HEK293 (cell line): Measurements from ENCODE around the gene KLHDC3.
A peak's percentile ranks its signal among the peaks of the same experiment; 100 is the strongest.

Source experiments
- GLI2 ChIP-seq: fragments of 450-650 bp; formaldehyde crosslinking; IDR thresholded peaks from 2 replicates; pipeline ENCODE4; 2017; ENCODE audit warnings: missing biosample characterization, missing genetic modification characterization, low read depth, borderline replicate concordance
- GLI4 ChIP-seq: fragments of 450-650 bp; formaldehyde crosslinking; IDR thresholded peaks from 2 replicates; pipeline ENCODE4 v1.5.1; 2016; ENCODE audit warnings: missing biosample characterization, missing genetic modification characterization
- IKZF3 ChIP-seq: fragments of 450-650 bp; IDR thresholded peaks from 2 replicates; pipeline ENCODE4 v1.5.0; 2018; ENCODE audit warnings: missing biosample characterization, mild to moderate bottlenecking, missing genetic modification characterization, moderate library complexity
- KLF16 ChIP-seq: fragments of 450-650 bp; formaldehyde crosslinking; IDR thresholded peaks from 2 replicates; pipeline ENCODE4 v1.5.1; 2017; ENCODE audit warnings: missing biosample characterization, missing genetic modification characterization
- KLF17 ChIP-seq: fragments of 450-650 bp; formaldehyde crosslinking; IDR thresholded peaks from 2 replicates; pipeline ENCODE4 v1.5.1; 2016; ENCODE audit warnings: missing biosample characterization, missing genetic modification characterization
- MZF1 ChIP-seq: fragments of 450-650 bp; formaldehyde crosslinking; IDR thresholded peaks from 2 replicates; pipeline ENCODE4 v1.5.1; 2017; ENCODE audit warnings: missing biosample characterization, missing genetic modification characterization, borderline replicate concordance
- PATZ1 ChIP-seq: fragments of 450-650 bp; formaldehyde crosslinking; IDR thresholded peaks from 2 replicates; pipeline ENCODE4 v1.5.1; 2016; ENCODE audit warnings: missing biosample characterization, missing genetic modification characterization
- PRDM6 ChIP-seq: fragments of 450-650 bp; formaldehyde crosslinking; IDR thresholded peaks from 2 replicates; pipeline ENCODE4 v1.5.1; 2017; ENCODE audit warnings: missing biosample characterization, missing genetic modification characterization
- YY1 ChIP-seq: fragments of 450-650 bp; formaldehyde crosslinking; IDR thresholded peaks from 2 replicates; pipeline ENCODE4 v1.5.1; 2018; ENCODE audit warnings: missing biosample characterization, missing genetic modification characterization
- ZBTB26 ChIP-seq: fragments of 450-650 bp; formaldehyde crosslinking; optimal IDR thresholded peaks from 2 replicates; pipeline ENCODE3; 2016; ENCODE audit warnings: missing biosample characterization, mild to moderate bottlenecking, missing genetic modification characterization
- ZBTB49 ChIP-seq: fragments of 450-650 bp; formaldehyde crosslinking; IDR thresholded peaks from 2 replicates; pipeline ENCODE4 v1.5.1; 2016; ENCODE audit warnings: missing biosample characterization, missing genetic modification characterization, low read depth
- ZBTB7A ChIP-seq: fragments of 450-650 bp; formaldehyde crosslinking; IDR thresholded peaks from 2 replicates; pipeline ENCODE4 v1.5.1; 2016; ENCODE audit warnings: low read depth, missing biosample characterization, missing genetic modification characterization
- ZBTB8A ChIP-seq: fragments of 450-650 bp; formaldehyde crosslinking; IDR thresholded peaks from 2 replicates; pipeline ENCODE4 v1.5.1; 2016; ENCODE audit warnings: missing biosample characterization, missing genetic modification characterization
- ZNF112 ChIP-seq: fragments of 450-650 bp; formaldehyde crosslinking; IDR thresholded peaks from 2 replicates; pipeline ENCODE4 v1.5.0; 2017; ENCODE audit warnings: missing biosample characterization, missing genetic modification characterization
- ZNF133 ChIP-seq: fragments of 450-650 bp; formaldehyde crosslinking; IDR thresholded peaks from 2 replicates; pipeline ENCODE4 v1.5.1; 2016; ENCODE audit warnings: missing biosample characterization, missing genetic modification characterization
- ZNF221 ChIP-seq: fragments of 450-650 bp; formaldehyde crosslinking; IDR thresholded peaks from 2 replicates; pipeline ENCODE4 v1.5.1; 2017; ENCODE audit warnings: missing biosample characterization, missing genetic modification characterization, borderline replicate concordance
- ZNF362 ChIP-seq: fragments of 450-650 bp; formaldehyde crosslinking; IDR thresholded peaks from 2 replicates; pipeline ENCODE4 v1.5.1; 2016; ENCODE audit warnings: missing biosample characterization, missing genetic modification characterization
- ZNF394 ChIP-seq: fragments of 450-650 bp; formaldehyde crosslinking; IDR thresholded peaks from 2 replicates; pipeline ENCODE4 v1.5.1; 2016; ENCODE audit warnings: missing biosample characterization, missing genetic modification characterization, mild to moderate bottlenecking, moderate library complexity, borderline replicate concordance
- ZNF416 ChIP-seq: fragments of 450-650 bp; formaldehyde crosslinking; IDR thresholded peaks from 2 replicates; pipeline ENCODE4 v1.5.1; 2016; ENCODE audit warnings: missing biosample characterization, missing genetic modification characterization
- ZNF488 ChIP-seq: fragments of 450-650 bp; formaldehyde crosslinking; IDR thresholded peaks from 2 replicates; pipeline ENCODE4 v1.5.1; 2016; ENCODE audit warnings: missing biosample characterization, missing genetic modification characterization
- ZNF510 ChIP-seq: fragments of 450-650 bp; formaldehyde crosslinking; IDR thresholded peaks from 2 replicates; pipeline ENCODE4 v1.5.1; 2018; ENCODE audit warnings: mild to moderate bottlenecking, missing genetic modification characterization, missing biosample characterization; ENCODE audit not compliant: insufficient replicate concordance
- ZNF548 ChIP-seq: fragments of 450-650 bp; formaldehyde crosslinking; IDR thresholded peaks from 2 replicates; pipeline ENCODE4 v1.5.1; 2016; ENCODE audit warnings: missing biosample characterization, missing genetic modification characterization
- ZNF580 ChIP-seq: fragments of 450-650 bp; formaldehyde crosslinking; IDR thresholded peaks from 2 replicates; pipeline ENCODE4 v1.5.1; 2016; ENCODE audit warnings: missing biosample characterization, missing genetic modification characterization
- ZNF623 ChIP-seq: fragments of 450-650 bp; formaldehyde crosslinking; IDR thresholded peaks from 2 replicates; pipeline ENCODE4 v1.5.1; 2016; ENCODE audit warnings: missing biosample characterization, missing genetic modification characterization
- ZNF624 ChIP-seq: fragments of 450-650 bp; formaldehyde crosslinking; IDR thresholded peaks from 2 replicates; pipeline ENCODE4 v1.5.1; 2017; ENCODE audit warnings: missing biosample characterization, missing genetic modification characterization
- ZNF654 ChIP-seq: fragments of 450-650 bp; formaldehyde crosslinking; IDR thresholded peaks from 2 replicates; pipeline ENCODE4 v1.5.1; 2016; ENCODE audit warnings: low read depth, missing biosample characterization, missing genetic modification characterization
- ZNF670 ChIP-seq: fragments of 450-650 bp; formaldehyde crosslinking; IDR thresholded peaks from 2 replicates; pipeline ENCODE4 v1.5.1; 2016; ENCODE audit warnings: missing biosample characterization, missing genetic modification characterization, low read depth
- ZSCAN16 ChIP-seq: fragments of 450-650 bp; formaldehyde crosslinking; IDR thresholded peaks from 2 replicates; pipeline ENCODE4 v1.5.1; 2016; ENCODE audit warnings: missing biosample characterization, missing genetic modification characterization
- ZXDB ChIP-seq: fragments of 450-650 bp; formaldehyde crosslinking; IDR thresholded peaks from 2 replicates; pipeline ENCODE4 v1.5.1; 2016; ENCODE audit warnings: missing biosample characterization, missing genetic modification characterization

The KLHDC3 gene

GRCh38 chr6:43053545-43054205 lies 39.6 kb downstream of the KLHDC3 start, which contains the start of gene CUL7 (continued):
- TF ChIP-seq ZNF548 (tag by site-specific recombination) = no peak
- TF ChIP-seq KLF16 = peak; percentile 84
- TF ChIP-seq ZNF510 = no peak
- TF ChIP-seq ZNF394 (tag by site-specific recombination) = peak; percentile 52; the same call in 1 of the 2 replicates
- TF ChIP-seq ZNF654 (tag by site-specific recombination) = no peak
- TF ChIP-seq ZNF670 (tag by site-specific recombination) = no peak
- TF ChIP-seq KLF17 (tag by site-specific recombination) = peak; percentile 59
- TF ChIP-seq ZNF488 (tag by site-specific recombination) = no peak
- peak; percentile 71; the same call in 1 of the 2 replicates for TF ChIP-seq GLI4 (tag by site-specific recombination)
- peak; percentile 93 for TF ChIP-seq PATZ1 (tag by site-specific recombination)
- peak; percentile 66 for TF ChIP-seq ZBTB7A (tag by site-specific recombination)
- no peak for TF ChIP-seq GLI2 (tag by site-specific recombination)
- TF ChIP-seq ZBTB8A (tag by site-specific recombination) = no peak; the same call in none of the 2 replicates
- no peak for TF ChIP-seq ZNF362 (tag by site-specific recombination)
- TF ChIP-seq IKZF3 (tag by site-specific recombination) = peak; percentile 99
- TF ChIP-seq ZNF221 (tag by site-specific recombination) = no peak
- peak; percentile 60 for TF ChIP-seq ZBTB26 (tag by site-specific recombination)
- no peak for TF ChIP-seq ZNF624
- TF ChIP-seq ZNF580 (tag by site-specific recombination) = no peak
- TF ChIP-seq PRDM6 = no peak
- TF ChIP-seq ZNF112 (tag by site-specific recombination) = no peak
- no peak for TF ChIP-seq MZF1 (tag by site-specific recombination)
- TF ChIP-seq ZNF416 (tag by site-specific recombination) = no peak
- 0 out of 2 replicates have a peak, but pooled peaks have one; percentile 13 for TF ChIP-seq YY1 (tag by site-specific recombination)
- no peak for TF ChIP-seq ZNF623
- no peak for TF ChIP-seq ZNF133 (tag by site-specific recombination)
- peak; percentile 15; the same call in 1 of the 2 replicates for TF ChIP-seq ZSCAN16 (tag by site-specific recombination)
- no peak for TF ChIP-seq ZBTB49 (tag by site-specific recombination)
- TF ChIP-seq ZXDB (tag by site-specific recombination) = peak; percentile 73
